Breast epithelium (tissue), 3 donors: Measurements from ENCODE around the gene STPG3.

Experiments used
- POLR2AphosphoS5 ChIP-seq, 3 donors: sonication (generic); formaldehyde crosslinking; IDR thresholded peaks; one replicate each; pipeline ENCODE4 v1.6.1; 2017; ENCODE audit warnings: antibody characterized with exemption in 3 of 3
- TF ChIP-seq, protein P1 (sequence below), 3 donors: fragments of 450-650 bp; IDR thresholded peaks; one replicate each; pipeline ENCODE4 v1.5.1; 2016 to 2017; ENCODE audit warnings: antibody characterized with exemption in 3 of 3, mild to moderate bottlenecking in 3 of 3, moderate library complexity in 3 of 3

DNA sequence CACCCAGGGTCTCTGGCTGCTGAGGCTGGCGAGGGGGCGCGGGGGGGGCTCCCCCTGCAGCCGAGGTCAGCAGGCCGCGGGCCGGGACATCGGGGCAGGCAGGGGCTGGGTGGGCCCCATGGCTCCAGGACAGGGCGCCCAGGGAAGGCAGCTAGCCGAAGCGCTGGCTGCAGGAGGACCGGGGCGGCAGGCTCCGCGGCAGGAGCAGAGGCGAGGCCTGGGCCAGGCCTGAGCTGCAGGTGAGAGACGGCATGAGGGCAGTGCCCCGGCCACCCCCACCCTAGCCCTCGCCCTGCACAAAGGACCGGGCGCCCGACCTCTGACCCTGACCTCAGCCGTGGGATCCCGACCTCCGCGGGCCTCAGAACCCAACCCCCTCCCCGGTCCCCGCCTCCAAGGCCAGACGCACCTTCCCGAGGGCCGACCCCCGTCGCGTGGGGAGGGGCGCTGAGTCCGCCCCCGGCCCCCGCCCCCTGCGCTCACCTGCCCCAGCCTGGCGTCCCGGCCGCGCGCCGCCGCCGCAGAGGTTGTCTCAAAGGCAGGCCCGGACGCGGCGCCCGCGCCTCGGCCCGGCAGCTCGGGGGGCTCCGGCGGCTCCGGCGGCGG lies 29.5 kb upstream of the STPG3 start:
- TF ChIP-seq, protein P1, sequence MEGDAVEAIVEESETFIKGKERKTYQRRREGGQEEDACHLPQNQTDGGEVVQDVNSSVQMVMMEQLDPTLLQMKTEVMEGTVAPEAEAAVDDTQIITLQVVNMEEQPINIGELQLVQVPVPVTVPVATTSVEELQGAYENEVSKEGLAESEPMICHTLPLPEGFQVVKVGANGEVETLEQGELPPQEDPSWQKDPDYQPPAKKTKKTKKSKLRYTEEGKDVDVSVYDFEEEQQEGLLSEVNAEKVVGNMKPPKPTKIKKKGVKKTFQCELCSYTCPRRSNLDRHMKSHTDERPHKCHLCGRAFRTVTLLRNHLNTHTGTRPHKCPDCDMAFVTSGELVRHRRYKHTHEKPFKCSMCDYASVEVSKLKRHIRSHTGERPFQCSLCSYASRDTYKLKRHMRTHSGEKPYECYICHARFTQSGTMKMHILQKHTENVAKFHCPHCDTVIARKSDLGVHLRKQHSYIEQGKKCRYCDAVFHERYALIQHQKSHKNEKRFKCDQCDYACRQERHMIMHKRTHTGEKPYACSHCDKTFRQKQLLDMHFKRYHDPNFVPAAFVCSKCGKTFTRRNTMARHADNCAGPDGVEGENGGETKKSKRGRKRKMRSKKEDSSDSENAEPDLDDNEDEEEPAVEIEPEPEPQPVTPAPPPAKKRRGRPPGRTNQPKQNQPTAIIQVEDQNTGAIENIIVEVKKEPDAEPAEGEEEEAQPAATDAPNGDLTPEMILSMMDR (IDR thresholded peaks at IDR 0.05) = no peak
- TF ChIP-seq POLR2AphosphoS5 (IDR thresholded peaks at IDR 0.05) = no peak
